Measurements from ENCODE around the gene SLC6A17.

SLC6A17 gene

GRCh38 chr1:110176299-110176956 is 26.1 kb downstream of the SLC6A17 start:
- DNase-seq, result no peak

- DNase-seq, result no peak
Observed at GRCh38 chr1:110177775-110178174, 27.5 kb downstream of the SLC6A17 start.

- no peak for DNase-seq
Observed at GRCh38 chr1:110183642-110184167, 33.4 kb downstream of the SLC6A17 start.

GRCh38 chr1:110184446-110184845 is 34.2 kb downstream of the SLC6A17 start:
- no peak for DNase-seq

GRCh38 chr1:110185181-110185580 is 34.9 kb downstream of the SLC6A17 start:
- no peak for DNase-seq

- no peak for DNase-seq
Observed at GRCh38 chr1:110186558-110186957, 36.3 kb downstream of the SLC6A17 start.

- no peak for DNase-seq
Observed at GRCh38 chr1:110187139-110187890, 37.0 kb downstream of the SLC6A17 start.

- no peak for DNase-seq
Observed at GRCh38 chr1:110188035-110188618, 37.8 kb downstream of the SLC6A17 start.

GRCh38 chr1:110189181-110189580 is 38.9 kb downstream of the SLC6A17 start:
- DNase-seq, result no peak

GRCh38 chr1:110190282-110190929 is 40.1 kb downstream of the SLC6A17 start:
- DNase-seq, result no peak

- no peak for DNase-seq
Observed at GRCh38 chr1:110192541-110192940, 42.2 kb downstream of the SLC6A17 start.

GRCh38 chr1:110195196-110195595 is 44.9 kb downstream of the SLC6A17 start:
- no peak for DNase-seq

- DNase-seq, result peak; percentile 67
Observed at GRCh38 chr1:110196917-110197765, 46.8 kb downstream of the SLC6A17 start.

GRCh38 chr1:110197905-110198629 is 47.8 kb downstream of the SLC6A17 start:
- no peak for DNase-seq

GRCh38 chr1:110198746-110199145 is 48.5 kb downstream of the SLC6A17 start:
- no peak for DNase-seq

GRCh38 chr1:110200190-110200589 is 49.9 kb downstream of the SLC6A17 start:
- no peak for DNase-seq

- no peak for DNase-seq
Observed at GRCh38 chr1:110200666-110201065, 50.4 kb downstream of the SLC6A17 start.

GRCh38 chr1:110201157-110201825 is 51.0 kb downstream of the SLC6A17 start:
- no peak for DNase-seq

- peak; percentile 81 for DNase-seq
Observed at GRCh38 chr1:110203021-110203661, 52.8 kb downstream of the SLC6A17 start.

GRCh38 chr1:110205156-110205555 is 54.9 kb downstream of the SLC6A17 start:
- DNase-seq, result no peak

Data from activated CD4-positive, alpha-beta T cell treated with anti-CD3 and anti-CD28 coated beads for 48 hours (primary cell).